ENCODE measurements around the gene COL12A1. TPM values are rescaled to one million over a fixed set of nuclear protein-coding genes. Genes with fewer than 3 reads are reported as not detected.

COL12A1 gene
- total and polyA plus RNA-seq, 2 experiments from 2014 or later, result 9.2 to 49.0 TPM

- no peaks in the 10 kb centered on the region for H3K36me3 ChIP-seq (replicated peaks; ENCODE audit: insufficient read depth, low read depth)
- no peaks in the 10 kb centered on the region for H3K9me3 ChIP-seq (ENCODE audit: low read depth)
- H4K20me1 ChIP-seq (ENCODE audit: insufficient read depth, poor library complexity, severe bottlenecking), result no peaks in the 10 kb centered on the region
- 73% methylated on average over 2 of the region's 2 CpGs for WGBS (ENCODE audit: low lambda C conversion rate, missing lambda C conversion rate)
- TF ChIP-seq EZH2 (IDR thresholded peaks at IDR 0.05; ENCODE audit: borderline replicate concordance), result no peak
- no peak for TF ChIP-seq CTCF (IDR thresholded peaks at IDR 0.05; ENCODE audit: poor library complexity)
- TF ChIP-seq EZH2phosphoT487 (IDR thresholded peaks at IDR 0.05; ENCODE audit: low read depth, severe bottlenecking, unreplicated experiment), result no peak
- H3K4me3 ChIP-seq, result no peak overlapping the region
- no peaks in the 10 kb centered on the region for H3K9me2 ChIP-seq (replicated peaks; ENCODE audit: insufficient read depth)
- no peak overlapping the region for H3K4me2 ChIP-seq
- no peak overlapping the region for H3K27ac ChIP-seq
- no peak overlapping the region for H2AFZ ChIP-seq
- no peaks in the 10 kb centered on the region for H3K79me2 ChIP-seq
- no peaks in the 10 kb centered on the region for H3K27me3 ChIP-seq
- no peaks in the 10 kb centered on the region for H3K4me1 ChIP-seq (ENCODE audit: insufficient read depth)
- no peak for DNase-seq (ENCODE audit: low spot score)
These were observed 38.0 kb downstream of the COL12A1 start for GRCh38 chr6:75167851-75168250.

- no peak overlapping the region for H3K27ac ChIP-seq
- 80% methylated on average over 3 of the region's 3 CpGs for WGBS (ENCODE audit: low lambda C conversion rate, missing lambda C conversion rate)
- no peak for DNase-seq (ENCODE audit: low spot score)
- H3K36me3 ChIP-seq (replicated peaks; ENCODE audit: insufficient read depth, low read depth), result no peaks in the 10 kb centered on the region
- no peak overlapping the region for H2AFZ ChIP-seq
- no peaks in the 10 kb centered on the region for H3K9me3 ChIP-seq (ENCODE audit: low read depth)
- no peaks in the 10 kb centered on the region for H4K20me1 ChIP-seq (ENCODE audit: insufficient read depth, poor library complexity, severe bottlenecking)
- no peak overlapping the region for H3K4me3 ChIP-seq
- no peaks in the 10 kb centered on the region for H3K27me3 ChIP-seq
- no peaks in the 10 kb centered on the region for H3K79me2 ChIP-seq
- no peaks in the 10 kb centered on the region for H3K9me2 ChIP-seq (replicated peaks; ENCODE audit: insufficient read depth)
- no peaks in the 10 kb centered on the region for H3K4me1 ChIP-seq (ENCODE audit: insufficient read depth)
- H3K4me2 ChIP-seq, result no peak overlapping the region
- TF ChIP-seq EZH2phosphoT487 (IDR thresholded peaks at IDR 0.05; ENCODE audit: low read depth, severe bottlenecking, unreplicated experiment), result no peak
- no peak for TF ChIP-seq CTCF (IDR thresholded peaks at IDR 0.05; ENCODE audit: poor library complexity)
- TF ChIP-seq EZH2 (IDR thresholded peaks at IDR 0.05; ENCODE audit: borderline replicate concordance), result no peak
These were observed 38.5 kb downstream of the COL12A1 start for GRCh38 chr6:75167325-75167724.

GRCh38 chr6:75166773-75167172, 39.1 kb downstream of the COL12A1 start:
- Histone ChIP-seq H3K27ac (no peak overlapping the region), H3K27me3 (no peaks in the 10 kb centered on the region), H2AFZ (no peak overlapping the region), H3K9me2 (replicated peaks; ENCODE audit: insufficient read depth) (no peaks in the 10 kb centered on the region), H3K9me3 (ENCODE audit: low read depth) (no peaks in the 10 kb centered on the region), H3K4me1 (ENCODE audit: insufficient read depth) (no peaks in the 10 kb centered on the region), H3K79me2 (no peaks in the 10 kb centered on the region), H3K36me3 (replicated peaks; ENCODE audit: insufficient read depth, low read depth) (no peaks in the 10 kb centered on the region), H3K4me3 (no peak overlapping the region), H3K4me2 (no peak overlapping the region), H4K20me1 (ENCODE audit: insufficient read depth, poor library complexity, severe bottlenecking) (no peaks in the 10 kb centered on the region)
- TF ChIP-seq CTCF (IDR thresholded peaks at IDR 0.05; ENCODE audit: poor library complexity), result no peak
- no peak for TF ChIP-seq EZH2 (IDR thresholded peaks at IDR 0.05; ENCODE audit: borderline replicate concordance)
- no peak for TF ChIP-seq EZH2phosphoT487 (IDR thresholded peaks at IDR 0.05; ENCODE audit: low read depth, severe bottlenecking, unreplicated experiment)
- no peak for DNase-seq (ENCODE audit: low spot score)
- WGBS (ENCODE audit: low lambda C conversion rate, missing lambda C conversion rate), result 80% methylated on average over 2 of the region's 2 CpGs

- 40% methylated on average over 2 of the region's 2 CpGs for WGBS (ENCODE audit: low lambda C conversion rate, missing lambda C conversion rate)
- Histone ChIP-seq H3K79me2 (no peaks in the 10 kb centered on the region), H3K27me3 (no peaks in the 10 kb centered on the region)
These were observed 39.6 kb downstream of the COL12A1 start for GRCh38 chr6:75166236-75166635.

More at GRCh38 chr6:75166236-75166635, 39.6 kb downstream of the COL12A1 start:
- no peak overlapping the region for H3K27ac ChIP-seq
- no peaks in the 10 kb centered on the region for H3K4me1 ChIP-seq (ENCODE audit: insufficient read depth)
- no peak overlapping the region for H3K4me3 ChIP-seq
- DNase-seq (ENCODE audit: low spot score), result no peak
- no peaks in the 10 kb centered on the region for H4K20me1 ChIP-seq (ENCODE audit: insufficient read depth, poor library complexity, severe bottlenecking)
- H3K9me2 ChIP-seq (replicated peaks; ENCODE audit: insufficient read depth), result no peaks in the 10 kb centered on the region
- no peak for TF ChIP-seq EZH2phosphoT487 (IDR thresholded peaks at IDR 0.05; ENCODE audit: low read depth, severe bottlenecking, unreplicated experiment)
- TF ChIP-seq CTCF (IDR thresholded peaks at IDR 0.05; ENCODE audit: poor library complexity), result no peak
- TF ChIP-seq EZH2 (IDR thresholded peaks at IDR 0.05; ENCODE audit: borderline replicate concordance), result no peak
- H3K4me2 ChIP-seq, result no peak overlapping the region
- no peaks in the 10 kb centered on the region for H3K36me3 ChIP-seq (replicated peaks; ENCODE audit: insufficient read depth, low read depth)
- no peak overlapping the region for H2AFZ ChIP-seq
- H3K9me3 ChIP-seq (ENCODE audit: low read depth), result no peaks in the 10 kb centered on the region
